A549 (cell line): ENCODE measurements around the gene RPL37A. TPM values are rescaled to one million over a fixed set of nuclear protein-coding genes. Genes with fewer than 3 reads are reported as not detected.

Experiments used
- ATAC-seq, 2 experiments: fragments of 200-7000 bp in 1 of 2; fragments of >200 bp in 1 of 2; cut with Nextera tagmentation in 1 of 2; cut with Tn5 transposase in 1 of 2; 3 replicates each; pipeline versions ENCODE4 v1.8.0 to v1.9.1; 2018 to 2020; ENCODE audit warnings: mild to moderate bottlenecking in 1 of 2, moderate library complexity in 1 of 2
- CTCF ChIA-PET: fragments of 300-600 bp; sonication (Branson Sonifier 250); formaldehyde crosslinking; extraction: SDS; loops from one replicate; lab custom pipeline; 2021; ENCODE audit warnings: antibody characterized with exemption, inconsistent platforms; lab: Yijun Ruan, JAX
- POLR2A ChIA-PET: fragments of 350-600 bp; formaldehyde crosslinking; extraction: SDS; loops from one replicate; lab custom pipeline; 2021; ENCODE audit warnings: antibody characterized with exemption, inconsistent platforms; lab: Yijun Ruan, JAX
- DNase-seq, 2 experiments: peaks; one replicate each; pipeline versions ENCODE4 v3.0.0 to v3.0.0-alpha.2; 2011 to 2016; ENCODE audit warnings: low read depth in 1 of 2, low spot score in 1 of 2
- FAIRE-seq: peaks from 2 replicates; lab custom pipeline; 2011; peaks lifted over from hg19 to GRCh38; lab: Jason Lieb, UNC
- H3K27ac ChIP-seq, 2 experiments: fragments of >200 bp; sonication (Bioruptor Twin); formaldehyde crosslinking; 3 replicates each; pipeline ENCODE4 v1.5.1; 2016 to 2017
- H3K4me1 ChIP-seq: fragments of >200 bp; sonication (Bioruptor Twin); formaldehyde crosslinking; 3 replicates; pipeline ENCODE4 v1.6.1; 2016
- H3K4me2 ChIP-seq: fragments of >200 bp; sonication (Bioruptor Twin); formaldehyde crosslinking; 3 replicates; pipeline ENCODE4 v1.6.1; 2016
- H3K4me3 ChIP-seq: fragments of >200 bp; sonication (Bioruptor Twin); formaldehyde crosslinking; 3 replicates; pipeline ENCODE4 v1.5.1; 2016
- H3K9me3 ChIP-seq: fragments of >200 bp; sonication (Bioruptor Twin); formaldehyde crosslinking; 3 replicates; pipeline ENCODE4 v1.6.1; 2016
- CBX2 ChIP-seq: fragments of 200-600 bp; sonication (generic); IDR thresholded peaks from 2 replicates; pipeline ENCODE4 v1.6.1; 2016; ENCODE audit warnings: low read depth, mild to moderate bottlenecking, borderline replicate concordance
- CBX8 ChIP-seq: fragments of 200-600 bp; sonication (generic); IDR thresholded peaks from 2 replicates; pipeline ENCODE4 v1.6.1; 2016
- ESRRA ChIP-seq: fragments of 150-350 bp; IDR thresholded peaks from 2 replicates; pipeline ENCODE4 v1.6.1; 2014; ENCODE audit warnings: mild to moderate bottlenecking, low read length, borderline replicate concordance
- FOSB ChIP-seq: fragments of 250-450 bp; sonication (Bioruptor Pico); IDR thresholded peaks from 2 replicates; pipeline ENCODE4 v1.5.0; 2020; ENCODE audit warnings: mild to moderate bottlenecking, moderate library complexity
- FOXS1 ChIP-seq: fragments of 250-450 bp; sonication (Bioruptor Pico); IDR thresholded peaks from 2 replicates; pipeline ENCODE4 v1.5.0; 2020; ENCODE audit warnings: mild to moderate bottlenecking, moderate library complexity
- GATA3 ChIP-seq: IDR thresholded peaks from 2 replicates; pipeline ENCODE4 v1.6.1; 2012; ENCODE audit warnings: borderline replicate concordance
- HOXA7 ChIP-seq: fragments of 250-450 bp; sonication (Bioruptor Pico); IDR thresholded peaks from 2 replicates; pipeline ENCODE4 v1.5.0; 2020; ENCODE audit warnings: mild to moderate bottlenecking, moderate library complexity
- HOXB5 ChIP-seq: fragments of 250-450 bp; sonication (Bioruptor Pico); IDR thresholded peaks from 2 replicates; pipeline ENCODE4 v1.5.0; 2020; ENCODE audit warnings: mild to moderate bottlenecking, moderate library complexity
- JUN ChIP-seq, 2 experiments: fragments of >200 bp; sonication (Bioruptor Twin); formaldehyde crosslinking; IDR thresholded peaks; 2 replicates in 1 of 2; 3 replicates in 1 of 2; pipeline ENCODE4 v1.6.1; 2016 to 2017
- JUNB ChIP-seq: fragments of >200 bp; sonication (Bioruptor Twin); formaldehyde crosslinking; IDR thresholded peaks from 2 replicates; pipeline ENCODE4 v1.6.1; 2016
- MAFK ChIP-seq: fragments of 450-650 bp; IDR thresholded peaks from 2 replicates; pipeline ENCODE4 v1.6.1; 2014; ENCODE audit not compliant: partially characterized antibody
- NPAS2 ChIP-seq: fragments of 250-450 bp; sonication (Bioruptor Pico); IDR thresholded peaks from 2 replicates; pipeline ENCODE4 v1.8.0; 2022; ENCODE audit warnings: mild to moderate bottlenecking, moderate library complexity, borderline replicate concordance
- NR3C1 ChIP-seq: fragments of >200 bp; sonication (Bioruptor Twin); formaldehyde crosslinking; IDR thresholded peaks from 3 replicates; pipeline ENCODE4 v1.6.1; 2017
- POLR2AphosphoS2 ChIP-seq: conservative IDR thresholded peaks from 2 replicates; pipeline ENCODE4 v1.6.1; 2012; ENCODE audit warnings: low read length, improper control_type of control experiment, inconsistent platforms
- RARB ChIP-seq: fragments of 250-450 bp; sonication (Bioruptor Pico); IDR thresholded peaks from 2 replicates; pipeline ENCODE4 v1.8.0; 2021; ENCODE audit warnings: mild to moderate bottlenecking, moderate library complexity
- RCOR1 ChIP-seq: fragments of 150-350 bp; IDR thresholded peaks from 2 replicates; pipeline ENCODE4 v1.6.1; 2014; ENCODE audit warnings: antibody characterized with exemption, low read length, low read depth
- RNF2 ChIP-seq: fragments of 200-600 bp; sonication (generic); IDR thresholded peaks from 2 replicates; pipeline ENCODE4 v1.6.1; 2016; ENCODE audit warnings: low read depth, mild to moderate bottlenecking, antibody characterized with exemption, moderate library complexity, borderline replicate concordance
- SMC3 ChIP-seq: fragments of >200 bp; sonication (Bioruptor Twin); formaldehyde crosslinking; IDR thresholded peaks from 3 replicates; pipeline ENCODE4 v1.6.1; 2018; ENCODE audit warnings: inconsistent platforms
- SREBF2 ChIP-seq: fragments of 450-650 bp; IDR thresholded peaks from 2 replicates; pipeline ENCODE4 v1.6.1; 2014; ENCODE audit warnings: mild to moderate bottlenecking, moderate library complexity
- TFCP2L1 ChIP-seq: fragments of 250-450 bp; sonication (Bioruptor Pico); IDR thresholded peaks from 2 replicates; pipeline ENCODE4 v1.5.0; 2021; ENCODE audit warnings: mild to moderate bottlenecking
- ZC3H11A ChIP-seq: fragments of 450-650 bp; IDR thresholded peaks from 2 replicates; pipeline ENCODE4 v1.6.1; 2014; ENCODE audit warnings: antibody characterized with exemption, mild to moderate bottlenecking
- WGBS: methylation state at CpG from one replicate; pipeline ENCODE4 v1.1.6; 2017; ENCODE audit errors: missing lambda C conversion rate; 5-methylcytosine and 5-hydroxymethylcytosine counted together
- polyA plus RNA-seq, 4 experiments: library from polyadenylated mRNA; depleted of rRNA in 3 of 4; stranded (reverse); fragments of >200 nt; fragmentation: RNase III in 1 of 4; extraction: RNeasy Plus Mini Kit Qiagen cat#74134 plus additional on column Dnase treatment in 1 of 4; gene quantifications; 2 replicates in 3 of 4; 3 replicates in 1 of 4; pipeline ENCODE4 v1.2.3, GENCODE V29; 2011 to 2017
- TF ChIP-seq, protein P1 (sequence below): fragments of 450-650 bp; IDR thresholded peaks from 2 replicates; pipeline ENCODE4 v1.6.1; 2014; ENCODE audit warnings: antibody characterized with exemption
- TF ChIP-seq, protein P2 (sequence below): IDR thresholded peaks from 2 replicates; pipeline ENCODE4 v1.6.1; 2012; ENCODE audit warnings: low read depth, borderline replicate concordance
- TF ChIP-seq, protein P3 (sequence below): fragments of 250-450 bp; sonication (Bioruptor Pico); IDR thresholded peaks from 2 replicates; pipeline ENCODE4 v1.5.0; 2021; ENCODE audit warnings: mild to moderate bottlenecking, moderate library complexity, borderline replicate concordance
- TF ChIP-seq, protein P4 (sequence below): fragments of 250-450 bp; sonication (Bioruptor Pico); IDR thresholded peaks from 2 replicates; pipeline ENCODE4 v1.5.0; 2020; ENCODE audit warnings: low read depth, mild to moderate bottlenecking, moderate library complexity
- TF ChIP-seq, protein P5 (sequence below): fragments of >200 bp; sonication (Bioruptor Twin); formaldehyde crosslinking; IDR thresholded peaks from 3 replicates; pipeline ENCODE4 v1.5.1; 2016

RPL37A gene
- polyA plus RNA-seq, 2 of the 4 experiments (the other 2 are of a cell fraction), result 4,046 to 4,381 TPM

GRCh38 chr2:216536734-216537210, 38.1 kb downstream of the RPL37A start:
- CTCF ChIA-PET, result interaction anchor here (0.8 to 1.7 kb wide), 4 partner anchors 17 to 130 kb away, joined by 3 to 5 read pairs (median 4); no protein-coding TSS in a partner anchor
- Histone ChIP-seq H3K4me3 (no peak overlapping the region), H3K27ac (no peak overlapping the region), H3K4me2 (no peak overlapping the region), H3K4me1 (peaks cover 15% of the 10 kb centered on the region), H3K9me3 (no peaks in the 10 kb centered on the region)
- no peak for FAIRE-seq
- POLR2A ChIA-PET, result no interaction called here
- no peak for TF ChIP-seq RCOR1
- TF ChIP-seq, protein P1, sequence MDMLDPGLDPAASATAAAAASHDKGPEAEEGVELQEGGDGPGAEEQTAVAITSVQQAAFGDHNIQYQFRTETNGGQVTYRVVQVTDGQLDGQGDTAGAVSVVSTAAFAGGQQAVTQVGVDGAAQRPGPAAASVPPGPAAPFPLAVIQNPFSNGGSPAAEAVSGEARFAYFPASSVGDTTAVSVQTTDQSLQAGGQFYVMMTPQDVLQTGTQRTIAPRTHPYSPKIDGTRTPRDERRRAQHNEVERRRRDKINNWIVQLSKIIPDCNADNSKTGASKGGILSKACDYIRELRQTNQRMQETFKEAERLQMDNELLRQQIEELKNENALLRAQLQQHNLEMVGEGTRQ, result no peak
- TF ChIP-seq, protein P2, sequence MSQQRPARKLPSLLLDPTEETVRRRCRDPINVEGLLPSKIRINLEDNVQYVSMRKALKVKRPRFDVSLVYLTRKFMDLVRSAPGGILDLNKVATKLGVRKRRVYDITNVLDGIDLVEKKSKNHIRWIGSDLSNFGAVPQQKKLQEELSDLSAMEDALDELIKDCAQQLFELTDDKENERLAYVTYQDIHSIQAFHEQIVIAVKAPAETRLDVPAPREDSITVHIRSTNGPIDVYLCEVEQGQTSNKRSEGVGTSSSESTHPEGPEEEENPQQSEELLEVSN, result no peak
- TF ChIP-seq, protein P3, sequence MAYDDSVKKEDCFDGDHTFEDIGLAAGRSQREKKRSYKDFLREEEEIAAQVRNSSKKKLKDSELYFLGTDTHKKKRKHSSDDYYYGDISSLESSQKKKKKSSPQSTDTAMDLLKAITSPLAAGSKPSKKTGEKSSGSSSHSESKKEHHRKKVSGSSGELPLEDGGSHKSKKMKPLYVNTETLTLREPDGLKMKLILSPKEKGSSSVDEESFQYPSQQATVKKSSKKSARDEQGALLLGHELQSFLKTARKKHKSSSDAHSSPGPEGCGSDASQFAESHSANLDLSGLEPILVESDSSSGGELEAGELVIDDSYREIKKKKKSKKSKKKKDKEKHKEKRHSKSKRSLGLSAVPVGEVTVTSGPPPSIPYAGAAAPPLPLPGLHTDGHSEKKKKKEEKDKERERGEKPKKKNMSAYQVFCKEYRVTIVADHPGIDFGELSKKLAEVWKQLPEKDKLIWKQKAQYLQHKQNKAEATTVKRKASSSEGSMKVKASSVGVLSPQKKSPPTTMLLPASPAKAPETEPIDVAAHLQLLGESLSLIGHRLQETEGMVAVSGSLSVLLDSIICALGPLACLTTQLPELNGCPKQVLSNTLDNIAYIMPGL (CRISPR knock-in tag), result no peak
- 71% methylated on average over 6 of the region's 6 CpGs for whole genome bisulfite sequencing
- ATAC-seq, result no peak
- DNase-seq, result no peak

- FAIRE-seq, result no peak
These were observed 38.7 kb downstream of the RPL37A start for GRCh38 chr2:216537366-216537765.

GRCh38 chr2:216538538-216538937, 39.9 kb downstream of the RPL37A start:
- H3K4me2 ChIP-seq, result no peak overlapping the region
- ATAC-seq, result no peak
- peaks cover 15% of the 10 kb centered on the region for H3K4me1 ChIP-seq

More at GRCh38 chr2:216537366-216537765, 38.7 kb downstream of the RPL37A start:
- TF ChIP-seq NR3C1 (no peak), GATA3 (no peak), SMC3 (no peak), RARB (CRISPR knock-in tag) (no peak), JUNB (no peak), ESRRA (no peak)
- ATAC-seq, result no peak
- no peak overlapping the region for H3K4me3 ChIP-seq
- no peaks in the 10 kb centered on the region for H3K9me3 ChIP-seq
- POLR2A ChIA-PET, result no interaction called here
- H3K4me1 ChIP-seq, result peaks cover 15% of the 10 kb centered on the region
- DNase-seq, result no peak
- 88% methylated on average over 4 of the region's 4 CpGs for WGBS
- no peak overlapping the region for H3K4me2 ChIP-seq
- no peak overlapping the region for H3K27ac ChIP-seq
- CTCF ChIA-PET, result interaction anchor here (1.6 to 1.7 kb wide), 2 partner anchors 18 to 129 kb away, joined by 5 read pairs; no protein-coding TSS in a partner anchor

More at GRCh38 chr2:216538538-216538937, 39.9 kb downstream of the RPL37A start:
- DNase-seq, result no peak
- H3K4me3 ChIP-seq, result no peak overlapping the region
- POLR2A ChIA-PET, result no interaction called here
- no peak for TF ChIP-seq ZC3H11A
- TF ChIP-seq TFCP2L1 (CRISPR knock-in tag), result no peak
- no peak for TF ChIP-seq SMC3
- TF ChIP-seq HOXB5 (CRISPR knock-in tag), result no peak
- no peak for TF ChIP-seq MAFK
- no peak for TF ChIP-seq CBX2
- no peak for TF ChIP-seq CBX8
- no peak for TF ChIP-seq JUN (IDR thresholded peaks at IDR 0.05)
- no peak for TF ChIP-seq POLR2AphosphoS2
- no peak for TF ChIP-seq NPAS2 (CRISPR knock-in tag)
- TF ChIP-seq, protein P4, sequence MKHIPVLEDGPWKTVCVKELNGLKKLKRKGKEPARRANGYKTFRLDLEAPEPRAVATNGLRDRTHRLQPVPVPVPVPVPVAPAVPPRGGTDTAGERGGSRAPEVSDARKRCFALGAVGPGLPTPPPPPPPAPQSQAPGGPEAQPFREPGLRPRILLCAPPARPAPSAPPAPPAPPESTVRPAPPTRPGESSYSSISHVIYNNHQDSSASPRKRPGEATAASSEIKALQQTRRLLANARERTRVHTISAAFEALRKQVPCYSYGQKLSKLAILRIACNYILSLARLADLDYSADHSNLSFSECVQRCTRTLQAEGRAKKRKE, result no peak
- no peak for TF ChIP-seq RCOR1
- no peak for TF ChIP-seq FOSB (CRISPR knock-in tag)
- TF ChIP-seq, protein P5, sequence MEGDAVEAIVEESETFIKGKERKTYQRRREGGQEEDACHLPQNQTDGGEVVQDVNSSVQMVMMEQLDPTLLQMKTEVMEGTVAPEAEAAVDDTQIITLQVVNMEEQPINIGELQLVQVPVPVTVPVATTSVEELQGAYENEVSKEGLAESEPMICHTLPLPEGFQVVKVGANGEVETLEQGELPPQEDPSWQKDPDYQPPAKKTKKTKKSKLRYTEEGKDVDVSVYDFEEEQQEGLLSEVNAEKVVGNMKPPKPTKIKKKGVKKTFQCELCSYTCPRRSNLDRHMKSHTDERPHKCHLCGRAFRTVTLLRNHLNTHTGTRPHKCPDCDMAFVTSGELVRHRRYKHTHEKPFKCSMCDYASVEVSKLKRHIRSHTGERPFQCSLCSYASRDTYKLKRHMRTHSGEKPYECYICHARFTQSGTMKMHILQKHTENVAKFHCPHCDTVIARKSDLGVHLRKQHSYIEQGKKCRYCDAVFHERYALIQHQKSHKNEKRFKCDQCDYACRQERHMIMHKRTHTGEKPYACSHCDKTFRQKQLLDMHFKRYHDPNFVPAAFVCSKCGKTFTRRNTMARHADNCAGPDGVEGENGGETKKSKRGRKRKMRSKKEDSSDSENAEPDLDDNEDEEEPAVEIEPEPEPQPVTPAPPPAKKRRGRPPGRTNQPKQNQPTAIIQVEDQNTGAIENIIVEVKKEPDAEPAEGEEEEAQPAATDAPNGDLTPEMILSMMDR, result no peak
- TF ChIP-seq RNF2, result no peak
- TF ChIP-seq FOXS1 (CRISPR knock-in tag), result no peak
- no peak for TF ChIP-seq SREBF2
- TF ChIP-seq HOXA7 (CRISPR knock-in tag), result no peak
- TF ChIP-seq, all 56 proteins: peak for 0
- CTCF ChIA-PET, result interaction anchor here (0.9 kb wide), 1 partner anchor 197 kb away, joined by 3 read pairs; no protein-coding TSS in a partner anchor
- H3K27ac ChIP-seq, result no peak overlapping the region
- FAIRE-seq, result no peak
- H3K9me3 ChIP-seq, result no peaks in the 10 kb centered on the region
- WGBS, result 64% methylated on average over 5 of the region's 5 CpGs
